DMS79 (cell line): ENCODE data around the gene ADGRB3.
"Not testable (repeated sequence)": the region's sequence is repeated elsewhere in the genome, so short reads cannot be mapped to it uniquely, and the experiment has no call there.

Experiments
- DNase-seq: peaks from one replicate; lab custom pipeline; 2025; lab: John Stamatoyannopoulos, UW

The ADGRB3 gene

GRCh38 chr6:68740828-68741500 lies 105.9 kb downstream of the ADGRB3 start:
- DNase-seq: no peak

DNA sequence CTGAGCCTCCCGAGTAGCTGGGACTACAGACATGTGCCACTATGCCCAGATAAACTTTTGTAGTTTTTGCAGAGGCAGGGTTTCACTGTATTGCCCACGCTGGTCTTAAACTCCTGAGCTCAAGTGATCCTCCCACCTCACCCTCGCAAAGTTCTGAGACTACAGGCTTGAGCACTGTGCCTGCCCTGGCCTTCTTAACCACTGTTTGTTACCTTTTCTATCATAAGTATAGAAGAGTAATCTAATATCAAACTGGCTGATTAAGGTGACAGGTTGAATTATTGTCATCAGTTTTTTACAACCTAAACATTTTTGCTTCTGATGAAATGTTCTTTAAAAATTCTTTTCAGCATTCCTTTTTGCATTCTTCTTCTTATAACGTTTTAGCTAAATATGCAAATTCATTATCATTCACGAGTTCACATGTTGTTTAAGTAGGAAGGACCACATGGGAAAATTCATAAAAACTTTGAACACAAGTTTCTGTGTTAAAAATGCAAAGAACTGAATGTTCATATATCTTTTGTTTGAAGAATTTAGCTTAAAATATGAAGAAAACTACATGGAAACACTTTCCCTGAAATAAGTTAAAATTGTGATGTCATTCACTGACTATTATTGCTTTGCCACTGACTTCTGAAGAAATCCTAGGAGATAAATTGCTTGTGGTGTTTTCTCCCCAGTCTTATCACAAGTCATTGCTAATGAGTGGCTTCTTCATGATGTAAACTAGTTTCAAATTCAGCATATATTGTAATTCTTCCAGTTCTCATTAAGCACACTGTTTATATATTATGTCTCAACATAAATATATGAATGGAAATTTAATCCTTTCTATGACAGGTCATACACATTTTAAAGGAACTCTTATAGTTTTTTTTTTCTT lies 106.7 kb downstream of the ADGRB3 start:
- DNase-seq: no peak

- DNase-seq: no peak
These were observed 108.0 kb downstream of the ADGRB3 start for GRCh38 chr6:68743099-68743498.

- DNase-seq: not testable (repeated sequence)
These were observed 109.3 kb downstream of the ADGRB3 start for GRCh38 chr6:68744376-68744775.

DNA sequence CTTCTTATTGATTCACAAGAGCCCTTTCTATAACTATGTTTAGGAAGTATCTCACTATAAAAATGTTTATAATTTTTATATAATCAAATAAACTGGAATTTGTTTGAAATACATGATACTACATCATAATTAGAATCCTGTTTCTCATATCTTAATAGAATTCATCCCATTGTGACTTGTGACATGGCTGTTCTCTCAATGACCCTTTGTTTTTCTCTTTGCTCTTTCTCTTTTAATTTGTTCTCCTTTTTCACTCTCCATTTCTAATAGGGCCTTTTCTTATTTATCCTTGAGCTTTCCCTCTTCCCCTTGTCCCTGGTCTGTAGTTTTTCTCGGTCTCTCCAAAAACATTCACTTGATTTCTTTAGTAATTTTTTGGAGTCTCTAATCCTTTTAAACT lies 111.3 kb downstream of the ADGRB3 start:
- no peak for DNase-seq

DNA sequence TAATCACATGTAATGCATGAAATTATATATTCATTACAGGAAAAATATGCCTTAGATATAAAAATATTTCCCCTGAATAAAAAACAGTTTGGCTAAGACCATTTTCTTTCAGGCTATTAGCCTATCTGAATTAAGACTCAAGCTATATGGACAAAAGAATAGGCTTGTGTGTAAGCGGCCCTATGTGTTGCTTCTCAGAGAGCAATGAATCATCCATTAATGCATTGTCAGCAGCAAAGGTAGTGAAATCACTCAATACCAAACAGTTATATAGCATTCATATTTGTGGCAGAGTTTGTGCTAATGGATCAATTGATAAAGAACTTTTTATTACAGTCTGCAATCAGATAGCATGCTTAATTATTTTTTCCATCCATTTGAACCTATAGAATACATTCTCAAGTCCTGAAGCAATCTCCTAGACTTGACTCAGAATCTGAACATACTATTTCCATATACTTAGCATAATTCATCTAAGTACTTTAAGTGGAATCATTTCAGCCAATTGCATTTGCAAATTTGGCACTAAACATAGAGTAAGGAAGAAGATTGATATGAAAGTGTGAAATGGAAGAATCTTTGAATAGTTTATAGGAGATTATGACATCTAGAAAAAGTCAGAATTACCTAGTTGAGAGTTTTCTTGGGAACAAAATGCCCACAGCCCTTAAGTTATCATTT lies 112.2 kb downstream of the ADGRB3 start:
- no peak for DNase-seq

- not testable (repeated sequence) for DNase-seq
These were observed 112.8 kb downstream of the ADGRB3 start for GRCh38 chr6:68747832-68748231.

- no peak for DNase-seq
These were observed 119.7 kb downstream of the ADGRB3 start for GRCh38 chr6:68754681-68755213.

DNA sequence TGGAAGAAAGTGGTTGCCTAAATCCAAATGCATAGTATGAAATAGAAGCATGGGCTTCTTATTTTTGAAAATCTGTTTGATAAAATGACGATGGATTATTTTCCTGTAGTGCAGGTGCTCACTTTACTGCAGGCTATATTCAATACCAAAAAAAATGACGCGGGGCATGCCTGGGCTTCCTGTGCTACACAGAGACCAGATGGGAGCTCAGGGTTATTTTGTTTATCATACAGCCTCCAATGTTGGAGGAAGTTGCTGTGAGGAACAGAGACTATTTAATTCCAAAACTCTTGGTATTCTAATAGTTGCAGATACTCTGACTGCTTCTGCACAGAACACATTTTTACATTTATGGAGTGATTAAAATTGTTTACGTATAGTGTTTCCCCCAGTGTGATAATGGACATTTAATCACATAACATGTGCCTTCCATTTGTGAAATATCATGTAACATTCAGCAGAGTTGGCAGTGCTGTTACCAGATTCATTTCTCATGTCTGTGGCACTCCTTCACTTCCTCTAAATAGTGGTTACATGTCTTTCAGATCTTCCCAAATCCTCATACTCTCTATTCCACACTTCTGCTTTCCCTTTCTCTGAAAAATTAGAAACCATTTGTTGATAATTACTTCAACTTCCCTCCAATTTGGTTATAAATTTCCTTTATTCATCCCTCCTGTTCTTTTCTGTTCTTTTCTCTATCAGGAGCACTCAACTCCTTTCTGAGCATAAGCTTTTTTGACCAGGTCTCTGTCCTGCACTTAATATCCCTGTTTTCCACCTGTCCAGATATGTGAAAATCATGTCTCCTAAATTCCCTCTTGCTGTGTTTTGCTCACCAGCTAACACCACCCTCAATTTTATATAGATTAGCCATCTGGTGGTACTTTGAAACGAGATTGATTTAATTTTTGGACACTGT lies 121.6 kb downstream of the ADGRB3 start:
- no peak for DNase-seq

GRCh38 chr6:68757821-68758220 lies 122.7 kb downstream of the ADGRB3 start:
- DNase-seq: no peak

- no peak for DNase-seq
These were observed 123.5 kb downstream of the ADGRB3 start for GRCh38 chr6:68758559-68758958.

DNA sequence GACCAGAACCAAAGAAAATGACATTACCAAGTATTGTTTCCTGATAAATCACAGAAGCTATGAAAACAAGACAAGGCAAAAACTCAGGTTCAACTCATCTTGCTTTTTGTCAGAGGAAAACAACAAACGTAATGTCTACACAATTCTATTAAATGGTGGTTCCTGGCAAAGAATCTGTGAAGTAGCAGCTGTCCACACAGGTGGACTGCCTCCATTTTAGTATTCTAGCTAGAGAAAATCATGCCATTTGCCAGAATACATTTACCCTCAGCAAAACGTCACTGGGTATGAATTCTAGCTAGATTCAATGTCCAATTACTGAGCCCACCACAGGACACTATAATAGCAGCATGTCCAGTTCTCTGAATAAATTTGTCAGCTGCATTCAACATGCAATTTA lies 125.4 kb downstream of the ADGRB3 start:
- no peak for DNase-seq

GRCh38 chr6:68760941-68761676 lies 126.0 kb downstream of the ADGRB3 start:
- no peak for DNase-seq

DNA sequence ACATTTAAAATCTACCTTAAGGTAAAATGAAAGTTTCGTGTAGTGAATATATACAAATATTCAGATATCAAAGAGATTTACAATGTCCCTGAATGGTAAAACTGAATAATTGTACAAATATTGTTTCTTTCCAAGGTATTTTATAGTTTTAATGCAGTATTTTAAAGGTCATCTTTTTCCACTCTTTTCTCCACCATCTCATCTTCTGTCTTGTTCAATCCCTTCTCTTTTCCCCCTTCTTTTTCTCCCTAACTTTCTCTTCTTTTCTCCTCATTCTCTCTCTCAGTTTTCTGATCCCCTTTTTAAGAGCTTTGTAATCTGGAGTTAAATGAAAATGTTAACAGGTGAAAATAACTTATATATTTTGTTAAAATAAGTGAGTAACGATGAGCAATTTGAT lies 126.9 kb downstream of the ADGRB3 start:
- no peak for DNase-seq

GRCh38 chr6:68771426-68771825 lies 136.3 kb downstream of the ADGRB3 start:
- DNase-seq: no peak

DNA sequence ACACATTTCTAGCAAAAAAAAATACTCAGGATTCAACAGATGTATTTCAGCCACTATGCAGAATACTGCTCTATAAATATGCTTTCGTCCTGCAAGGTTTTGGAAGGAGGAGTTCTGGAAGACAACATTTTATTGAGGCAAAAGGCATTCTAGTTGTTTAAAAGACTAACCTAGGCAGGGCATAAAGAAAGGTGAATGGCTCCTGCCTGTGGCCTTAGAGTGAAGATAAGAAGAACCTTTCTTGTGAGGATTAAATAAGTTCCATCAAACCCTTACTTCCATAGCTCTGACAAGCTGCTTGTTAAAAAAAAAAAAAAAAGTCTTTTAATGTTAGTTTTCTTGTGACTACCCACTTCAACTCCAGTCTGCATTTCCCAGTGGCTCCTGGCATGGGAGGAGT lies 139.8 kb downstream of the ADGRB3 start:
- DNase-seq: no peak

- no peak for DNase-seq
These were observed 141.3 kb downstream of the ADGRB3 start for GRCh38 chr6:68776354-68776753.

DNA sequence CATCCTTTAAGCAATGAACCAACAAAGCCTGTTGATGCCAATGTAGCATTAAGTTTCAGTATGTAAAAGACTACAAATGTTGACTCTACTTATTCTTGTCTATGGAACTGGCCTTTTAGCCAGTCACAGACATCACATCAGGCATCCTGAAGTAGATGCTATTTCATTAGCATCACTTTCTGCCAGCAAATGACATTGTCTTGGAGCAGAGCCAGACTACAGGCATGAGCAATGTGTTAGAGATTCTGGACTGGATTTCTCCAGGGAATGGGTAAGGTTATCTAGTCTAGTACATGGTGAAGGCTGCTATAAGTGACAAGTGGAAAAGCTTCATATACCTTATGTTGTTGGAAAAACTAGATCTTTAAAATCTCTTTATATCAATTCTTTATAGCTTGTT lies 142.9 kb downstream of the ADGRB3 start:
- peak; percentile 48 for DNase-seq

DNA sequence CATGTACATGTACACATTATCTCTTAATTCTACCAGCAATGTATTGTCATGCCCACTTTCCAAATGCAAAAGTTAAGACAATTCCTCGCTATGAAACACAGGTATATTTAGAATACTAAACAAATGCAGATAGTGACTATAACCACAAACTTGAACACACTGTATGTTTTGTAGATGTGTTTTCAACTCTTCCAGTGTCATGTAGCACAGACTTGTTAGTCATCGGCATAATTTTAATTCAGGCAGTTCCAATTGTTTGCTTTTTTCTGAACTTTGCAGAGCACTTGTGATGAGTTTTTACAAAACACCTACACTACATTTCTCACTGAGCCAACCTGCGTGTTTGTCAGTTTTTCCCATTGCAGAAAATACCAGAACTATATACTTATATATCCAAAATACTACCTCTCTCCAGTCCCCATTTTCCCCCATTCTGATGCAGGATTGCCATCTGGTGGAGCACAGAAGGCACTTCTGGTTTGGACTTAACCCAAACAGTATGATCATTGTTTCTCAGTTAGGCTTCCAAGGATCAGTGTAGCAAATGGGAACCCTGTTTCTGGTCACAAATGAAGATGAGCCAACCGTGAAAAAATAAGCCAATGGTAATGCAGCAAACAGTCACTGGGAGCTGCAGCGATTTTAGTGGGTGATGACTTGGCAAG lies 143.4 kb downstream of the ADGRB3 start:
- DNase-seq: peak; percentile 41

DNA sequence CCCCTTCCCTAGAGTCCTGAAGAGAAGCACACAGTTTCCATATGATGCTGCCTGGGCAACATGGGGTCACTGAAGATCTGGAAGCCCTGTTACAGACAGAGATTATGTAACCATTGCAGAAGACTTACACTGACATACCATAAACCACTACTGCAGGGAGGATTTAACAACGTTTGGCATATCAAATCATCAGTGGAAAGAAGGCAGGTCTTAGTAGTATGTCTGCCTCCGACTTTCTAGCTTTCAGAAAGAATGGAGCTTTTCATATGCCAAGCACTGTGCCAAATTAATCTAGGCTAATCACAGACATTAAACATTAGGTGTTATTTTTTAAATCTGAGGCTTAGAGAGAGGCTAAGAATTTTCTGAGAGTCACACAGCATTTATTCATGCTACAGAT lies 144.3 kb downstream of the ADGRB3 start:
- no peak for DNase-seq
